HG03571 (cell line): ENCODE data around the gene ABHD2.

Experiments
- ATAC-seq: cut with Tn5 transposase; IDR thresholded peaks from one replicate; pipeline ENCODE4 v1.9.1; 2021; ENCODE audit not compliant: unreplicated experiment

The ABHD2 gene

DNA sequence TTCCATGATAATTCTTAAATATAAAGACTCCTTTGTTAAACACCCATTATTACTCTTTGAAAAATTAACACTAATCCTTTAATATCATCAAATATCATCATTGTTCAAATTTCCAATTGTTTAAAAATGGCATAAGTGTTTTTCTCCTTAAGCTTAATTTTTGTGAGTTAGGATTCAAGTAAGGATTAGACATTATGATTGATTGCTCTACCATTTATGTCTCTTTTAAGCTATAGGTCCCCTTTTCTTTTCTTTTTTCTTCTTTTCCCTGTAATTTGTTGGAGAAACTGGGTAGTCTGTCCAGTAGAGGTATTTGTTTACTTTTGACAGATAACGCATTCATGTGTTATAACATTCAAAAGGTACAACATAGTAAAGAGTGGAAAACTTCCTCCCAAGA, 9.1 kb downstream of the ABHD2 start:
- no peak for ATAC-seq

DNA sequence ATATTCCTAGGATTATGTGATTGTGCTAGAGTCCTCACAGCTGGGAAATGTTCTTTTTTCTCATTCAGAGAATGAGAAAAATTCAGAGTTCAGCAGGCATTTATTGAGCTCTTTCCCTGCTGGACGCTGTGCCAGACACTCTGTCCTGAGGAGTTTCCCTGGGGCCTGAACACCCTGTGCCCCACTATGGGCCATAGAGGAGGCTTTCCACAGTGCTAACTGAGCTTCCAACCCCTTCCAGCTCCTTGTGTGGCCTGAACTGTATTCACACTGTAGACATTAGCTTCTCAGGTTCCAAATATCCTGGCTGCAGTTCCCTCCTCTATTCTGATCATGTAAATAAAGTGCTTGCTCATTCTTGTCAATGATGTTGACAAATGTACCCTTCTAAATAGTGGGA, 10.0 kb downstream of the ABHD2 start:
- ATAC-seq = no peak

DNA sequence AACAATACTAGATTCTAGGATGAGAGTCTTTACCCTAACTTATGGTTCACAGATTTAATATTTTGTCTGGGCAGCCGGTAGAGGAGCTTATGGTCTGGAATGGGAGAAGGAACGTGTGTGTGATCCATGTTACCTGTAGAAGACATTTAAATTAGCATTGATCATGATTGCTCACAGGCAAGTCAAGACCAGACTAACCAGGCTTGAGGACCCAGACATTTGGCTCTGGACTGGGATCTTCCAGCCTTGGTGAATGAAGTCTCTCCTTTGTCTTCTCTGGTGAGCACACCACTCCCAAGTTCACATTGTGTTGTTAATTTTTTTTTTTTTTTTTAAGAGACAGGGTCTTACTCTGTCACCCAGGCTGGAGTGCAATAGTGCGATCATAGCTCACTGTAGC, 11.7 kb downstream of the ABHD2 start:
- ATAC-seq = no peak

DNA sequence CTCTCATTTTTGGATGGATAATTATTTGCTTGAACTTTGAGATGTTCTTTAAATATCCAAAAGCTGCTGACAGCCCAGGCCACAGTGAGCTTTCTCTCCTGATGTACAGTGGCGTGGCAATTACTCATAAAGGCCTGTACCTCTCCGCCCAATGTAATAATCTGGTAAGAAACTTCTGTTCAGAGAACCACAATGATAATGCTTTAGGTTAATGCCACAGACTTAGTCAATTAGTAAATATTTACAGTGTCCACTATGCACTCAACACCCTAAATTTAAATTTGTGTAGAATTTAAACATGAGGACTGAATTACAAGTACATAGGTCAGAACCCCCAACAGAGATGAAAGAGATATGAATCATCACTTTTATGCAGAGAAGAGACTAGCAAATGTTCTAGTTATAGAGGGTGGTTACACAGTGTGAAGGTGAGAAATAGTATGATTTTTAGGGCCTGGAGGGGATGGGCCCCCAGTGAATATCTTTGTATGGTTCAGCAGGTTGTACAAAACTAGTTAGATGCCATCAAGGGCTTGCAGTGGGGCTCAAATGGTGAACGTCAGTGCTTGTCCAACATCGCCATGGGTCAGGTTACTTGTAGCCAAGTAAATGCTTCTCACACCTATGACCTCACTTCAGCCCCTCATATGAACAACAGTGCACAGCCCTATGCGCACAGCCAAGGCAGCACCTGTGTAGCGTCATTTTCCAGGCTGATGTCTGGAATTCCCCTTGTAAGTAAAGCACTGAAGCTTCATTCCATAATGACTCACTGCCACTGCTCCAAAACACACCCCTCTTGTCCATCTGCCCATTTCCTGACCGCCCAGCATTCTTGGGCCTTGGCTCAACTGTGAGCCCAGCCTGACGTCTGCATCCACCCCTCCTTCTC, 13.3 kb downstream of the ABHD2 start:
- no peak for ATAC-seq

DNA sequence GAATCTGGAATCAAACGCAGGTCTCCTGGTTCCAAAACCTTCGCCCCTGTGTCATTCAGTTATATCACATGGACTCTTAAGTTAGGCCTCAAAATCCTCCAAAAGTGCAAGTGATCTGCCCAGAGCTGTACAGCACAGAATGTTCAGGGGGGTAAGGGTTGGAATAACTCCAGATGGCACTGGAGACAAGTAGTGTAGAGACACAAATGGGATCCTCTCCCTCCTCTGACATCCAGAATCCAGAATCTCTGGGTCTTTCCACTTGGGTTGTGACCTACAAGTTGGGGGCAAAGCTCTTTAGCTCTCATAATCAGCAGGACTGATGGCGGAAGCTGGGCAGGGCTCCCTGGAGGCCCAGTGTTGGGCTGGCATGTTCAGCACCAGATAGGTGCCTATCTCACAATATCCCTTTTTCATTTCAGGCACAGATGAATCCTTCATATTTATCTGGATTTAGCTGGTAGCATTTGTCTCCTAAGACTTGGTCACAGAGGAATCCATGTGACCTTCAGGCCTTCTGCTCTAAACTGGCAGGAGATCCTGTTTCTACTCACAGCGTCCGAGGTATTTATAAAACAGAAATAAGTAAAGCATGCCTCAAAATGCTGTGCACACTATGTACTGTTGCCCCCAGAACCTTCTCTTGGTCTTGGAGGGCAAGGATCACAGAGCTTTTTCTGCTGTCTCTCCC, 15.4 kb downstream of the ABHD2 start:
- no peak for ATAC-seq

DNA sequence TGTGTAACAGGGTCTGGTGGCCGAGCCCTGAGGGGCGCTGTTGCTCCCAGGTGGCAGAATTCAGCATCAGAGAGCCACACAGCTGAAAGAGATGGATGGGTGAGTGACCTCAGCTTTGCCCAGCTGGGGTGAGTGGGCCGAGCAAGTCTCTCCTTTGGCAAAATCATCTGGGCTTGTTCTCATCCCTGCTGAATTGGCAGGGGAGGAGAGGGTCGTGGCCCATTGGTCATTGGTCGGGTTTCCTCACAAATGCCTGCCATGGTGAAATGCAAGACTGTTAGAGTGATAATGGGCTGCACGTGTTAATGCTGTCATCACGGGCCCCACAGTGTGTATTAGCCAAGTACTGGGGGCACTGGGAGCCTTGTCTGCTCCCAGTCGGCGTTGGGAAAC, 15.9 kb downstream of the ABHD2 start:
- no peak for ATAC-seq

DNA sequence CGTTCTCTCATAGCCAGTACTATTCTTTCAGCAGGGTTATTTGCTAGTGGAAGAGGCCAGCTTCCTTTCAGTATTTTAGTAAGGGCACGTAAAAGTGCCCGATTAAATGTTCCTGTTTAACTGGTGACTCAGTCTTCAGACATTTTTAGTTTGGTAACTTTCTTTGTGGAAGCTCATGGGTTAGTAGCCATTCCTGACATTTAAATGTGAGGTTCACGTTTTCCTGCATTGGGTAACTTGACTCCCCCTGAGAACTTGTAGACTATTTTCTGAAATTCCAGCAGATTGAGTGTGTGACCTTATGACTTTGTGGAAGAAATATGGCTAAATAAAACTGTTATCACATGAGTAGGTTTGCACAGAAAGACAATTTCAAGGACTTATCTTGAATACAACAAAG, 16.9 kb downstream of the ABHD2 start:
- no peak for ATAC-seq

DNA sequence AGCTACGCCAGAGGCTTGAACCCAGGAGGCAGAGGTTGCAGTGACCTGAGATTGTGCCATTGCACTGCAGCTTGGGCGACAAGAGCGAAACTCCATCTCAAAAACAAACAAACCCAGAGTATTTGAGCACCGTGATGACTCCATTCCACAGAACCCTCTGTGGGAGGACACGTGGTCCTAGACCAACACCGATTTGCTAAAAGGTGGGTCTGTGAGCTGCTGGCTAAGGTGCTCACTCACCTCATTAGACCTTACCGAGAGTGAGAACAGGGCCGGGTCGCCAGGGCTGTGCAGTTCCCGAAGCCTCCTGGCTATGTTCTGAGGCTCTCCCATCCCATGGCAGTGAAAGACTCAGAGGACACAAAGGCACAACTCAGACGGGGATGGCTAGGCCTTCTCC, 17.9 kb downstream of the ABHD2 start:
- ATAC-seq = no peak

DNA sequence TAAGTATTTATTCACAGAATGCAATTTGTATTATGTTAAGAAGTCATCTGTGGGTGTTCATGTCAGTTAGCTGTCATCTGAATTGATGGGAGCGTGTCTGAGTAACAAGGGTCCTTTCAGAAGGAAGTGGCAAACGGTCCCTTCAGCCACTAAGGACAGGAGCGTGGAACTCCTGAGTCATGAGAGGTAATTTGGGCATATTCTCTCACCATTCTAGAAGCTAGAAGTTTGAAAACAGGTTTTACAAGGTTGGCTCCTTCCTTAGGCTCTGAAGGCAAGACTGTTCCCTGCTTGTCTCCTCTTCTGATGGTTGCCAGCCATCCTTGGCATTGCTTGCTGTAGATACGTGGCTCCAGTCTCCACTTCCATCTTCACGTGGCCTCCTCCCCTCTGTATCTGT, 19.7 kb downstream of the ABHD2 start:
- ATAC-seq = no peak

DNA sequence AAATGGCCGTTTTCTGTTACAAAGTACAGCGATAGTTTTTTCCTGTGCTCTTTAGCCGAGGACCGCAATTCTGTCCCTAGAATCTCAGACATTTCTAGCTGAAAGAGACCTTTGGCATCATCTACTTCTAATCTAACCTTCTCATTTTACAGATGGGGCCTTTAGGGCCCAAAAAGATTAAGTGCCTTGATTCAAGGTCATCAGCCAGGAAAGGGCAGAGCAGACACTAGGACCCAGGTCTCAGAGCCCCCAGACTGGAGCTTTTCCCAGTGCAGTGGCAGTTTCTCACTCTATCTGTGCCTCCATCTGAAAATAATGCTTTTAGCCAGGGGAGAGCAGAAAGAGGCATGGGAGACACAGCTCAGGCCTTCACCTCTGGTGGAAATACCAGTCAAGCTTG, 20.6 kb downstream of the ABHD2 start:
- no peak for ATAC-seq

DNA sequence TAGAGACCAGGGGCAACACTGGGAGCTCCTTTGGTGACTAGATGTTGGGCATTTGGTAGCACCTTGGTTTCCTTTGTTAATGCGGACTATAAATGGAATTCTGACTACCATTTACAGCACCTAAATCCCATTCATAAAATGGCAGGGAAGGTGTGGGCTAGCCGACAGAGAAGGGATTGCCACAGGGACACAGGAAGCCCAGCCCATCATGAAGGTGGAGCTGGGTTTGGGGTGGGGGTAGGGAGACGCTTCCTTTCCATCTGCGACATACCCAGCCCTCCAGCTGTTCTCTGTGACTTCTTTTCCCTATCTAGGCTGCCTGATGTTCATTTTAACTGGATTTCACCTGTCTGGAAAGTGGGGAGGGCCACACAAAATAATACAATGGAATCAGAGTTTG, 21.0 kb downstream of the ABHD2 start:
- ATAC-seq = no peak

DNA sequence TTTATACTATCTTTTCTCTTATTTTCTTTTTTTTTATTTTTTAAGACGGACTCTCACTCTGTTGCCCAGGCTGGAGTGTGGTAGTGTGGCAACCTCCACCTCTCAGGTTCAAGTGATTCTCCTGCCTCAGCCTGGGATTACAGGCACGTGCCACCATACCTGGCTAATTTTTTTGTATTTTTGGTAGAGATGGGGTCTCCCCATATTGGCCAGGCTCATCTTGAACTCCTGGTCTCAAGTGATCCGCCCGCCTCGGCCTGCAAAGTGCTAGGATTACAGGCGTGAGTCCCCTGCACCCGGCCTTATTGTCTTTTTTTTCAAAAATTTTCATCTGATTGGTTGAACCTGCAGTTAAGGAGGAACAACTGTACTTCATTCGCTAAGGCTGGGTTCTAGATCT, 21.8 kb downstream of the ABHD2 start:
- ATAC-seq = no peak

DNA sequence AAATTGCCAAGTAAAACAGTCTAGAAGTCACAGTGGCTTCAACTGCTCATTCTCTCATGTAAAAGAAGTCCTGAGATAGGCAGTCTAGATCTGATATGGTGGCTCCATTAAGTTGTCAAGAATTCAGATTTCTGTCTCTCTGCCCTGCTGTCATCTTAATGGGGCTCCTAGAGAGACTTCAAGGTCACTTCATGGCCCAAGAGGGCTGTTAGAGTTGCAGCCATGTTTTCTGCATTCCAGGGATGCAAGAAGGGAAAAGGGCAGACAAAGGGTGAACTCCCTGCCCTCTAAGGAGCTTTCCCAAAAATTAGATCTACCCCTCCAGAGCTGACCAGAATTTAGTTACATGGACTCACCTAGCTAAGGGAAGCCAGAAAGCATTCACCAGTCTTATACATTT, 23.1 kb downstream of the ABHD2 start:
- no peak for ATAC-seq

DNA sequence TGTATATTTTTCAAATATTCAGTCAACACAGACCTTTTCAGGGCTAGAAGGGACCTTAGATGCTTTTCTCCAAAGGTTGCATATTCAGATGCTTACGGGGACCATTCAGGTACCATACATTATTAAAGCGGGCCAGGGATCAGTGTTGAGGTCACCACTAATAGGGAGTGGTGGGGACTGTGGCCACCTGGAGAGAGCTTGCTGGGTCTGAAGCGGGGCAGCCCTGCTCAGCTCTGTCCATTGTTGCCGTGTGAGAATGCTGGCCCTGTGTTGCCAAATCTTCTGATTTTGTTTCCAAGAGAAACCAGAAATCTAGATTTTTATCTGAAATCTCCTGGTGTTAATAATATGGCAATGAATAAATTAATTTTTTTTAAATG, 23.7 kb downstream of the ABHD2 start:
- ATAC-seq = no peak

DNA sequence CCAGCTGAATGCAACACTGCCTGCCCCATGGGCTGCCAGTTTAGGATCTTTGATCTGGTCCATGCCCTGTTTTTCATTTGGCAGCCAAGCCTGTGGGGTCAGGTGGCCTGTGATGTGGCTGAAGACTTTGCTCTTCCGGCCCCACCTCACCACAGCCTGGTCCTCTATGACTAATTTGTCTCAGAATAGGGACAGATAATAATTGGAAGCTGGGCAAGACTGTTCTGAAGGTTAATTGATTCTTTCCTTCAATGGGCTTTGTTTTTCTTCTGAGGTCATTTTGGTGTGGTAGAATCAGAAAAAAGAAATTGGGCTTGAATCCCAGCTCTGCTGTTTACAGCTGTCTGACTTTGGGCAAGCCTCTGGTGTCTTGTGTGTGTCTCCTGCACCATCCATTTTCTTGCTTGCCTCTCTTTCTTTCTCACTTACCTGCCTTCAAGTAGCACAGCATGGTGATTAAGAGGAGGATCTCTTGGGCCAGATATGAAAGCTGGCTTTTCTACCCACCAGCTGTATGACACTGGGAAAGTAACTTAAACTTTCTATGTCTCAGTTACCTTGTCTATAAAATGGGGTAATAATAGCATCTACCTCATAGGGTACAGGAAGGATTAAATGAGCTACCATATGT, 24.2 kb downstream of the ABHD2 start:
- peak; percentile 87 for ATAC-seq

DNA sequence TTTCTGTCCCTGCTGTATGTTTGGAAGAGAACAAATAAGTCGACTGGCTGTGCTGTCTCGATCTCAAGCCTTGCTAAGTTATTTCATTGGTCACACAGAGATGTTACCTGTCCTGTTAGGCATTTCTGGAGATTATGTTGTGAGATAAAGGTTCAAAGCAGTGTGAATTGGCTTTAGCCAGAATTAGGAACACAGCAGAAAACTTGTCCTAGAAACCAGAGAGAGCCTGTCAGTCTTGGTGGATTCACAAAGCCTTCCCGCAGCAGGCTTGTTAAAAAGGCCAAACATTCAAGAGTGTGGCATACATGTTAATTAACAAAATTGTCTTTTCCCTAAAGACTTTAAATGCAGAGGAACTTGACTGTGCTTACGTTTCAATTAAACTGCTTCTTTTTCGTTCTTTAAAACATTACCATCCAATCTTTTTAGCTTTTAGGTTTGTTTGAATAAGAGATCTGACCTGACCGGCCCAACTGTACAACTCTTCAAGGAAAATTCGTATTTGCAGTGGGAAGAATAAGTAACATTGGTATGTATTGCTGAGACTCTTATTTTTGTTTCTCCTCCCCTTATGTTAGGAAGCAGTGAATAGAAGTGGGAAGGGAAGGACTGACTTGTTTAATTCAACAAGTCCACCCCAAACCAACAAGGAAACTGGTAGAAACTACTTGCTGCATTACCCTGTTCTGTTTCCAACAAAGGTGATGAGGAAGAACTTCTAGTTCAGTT, 25.2 kb downstream of the ABHD2 start:
- no peak for ATAC-seq

DNA sequence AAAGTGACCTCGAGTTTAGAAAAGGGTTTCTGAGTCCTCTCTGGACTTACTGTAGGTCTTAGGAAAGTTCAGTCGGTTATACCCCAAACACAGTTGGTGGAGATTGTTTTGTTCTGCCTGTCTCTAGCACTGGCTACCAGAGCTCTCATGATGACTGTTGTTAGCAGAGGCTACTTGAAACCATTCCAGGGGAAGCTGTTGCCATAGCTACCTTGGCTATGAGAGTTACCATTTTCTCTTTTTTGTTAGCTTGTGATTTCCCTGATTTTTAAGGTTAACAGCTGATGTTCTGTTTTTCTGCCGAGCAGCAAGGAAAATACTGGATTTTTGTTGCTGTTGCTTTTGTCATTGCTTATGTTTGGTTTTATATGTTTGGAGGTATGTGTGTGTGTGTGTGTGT, 26.7 kb downstream of the ABHD2 start:
- ATAC-seq = no peak

DNA sequence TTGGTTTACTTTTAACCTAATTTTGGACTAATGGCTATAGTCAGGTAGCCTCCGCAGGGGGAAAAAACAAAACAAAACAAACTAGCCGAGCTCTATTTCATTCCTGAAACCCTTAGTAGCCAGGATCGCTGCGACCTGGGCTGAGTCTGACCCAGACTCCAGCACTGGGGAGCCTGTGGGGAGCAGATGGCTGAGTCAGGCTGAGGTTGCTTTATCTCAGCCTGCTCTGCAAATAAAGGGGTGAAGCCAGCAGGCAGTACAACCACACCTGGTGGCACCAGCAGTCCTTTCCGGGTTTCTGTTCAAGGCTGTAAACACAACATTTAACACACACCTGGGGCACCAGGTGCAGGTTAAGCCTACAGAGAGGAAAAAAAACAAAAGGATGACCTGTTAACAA, 27.3 kb downstream of the ABHD2 start:
- ATAC-seq = no peak

DNA sequence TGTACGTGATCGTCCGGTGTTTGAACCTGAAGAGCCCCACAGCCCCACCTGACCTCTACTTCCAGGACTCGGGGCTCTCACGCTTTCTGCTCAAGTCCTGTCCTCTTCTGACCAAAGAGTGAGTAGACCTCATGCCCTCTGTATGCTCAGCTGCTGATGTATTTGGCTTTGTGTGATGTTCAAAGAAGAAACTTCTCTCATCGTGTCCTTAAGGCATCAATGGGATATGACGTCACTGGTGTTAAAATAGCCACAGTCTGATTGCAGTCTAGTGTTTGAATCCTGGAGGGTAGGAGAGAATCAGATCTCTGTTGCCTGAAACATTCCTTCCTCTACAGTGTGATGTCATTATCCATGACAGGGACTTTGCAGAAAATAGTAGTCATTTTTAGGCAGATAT, 28.1 kb downstream of the ABHD2 start:
- ATAC-seq = no peak

DNA sequence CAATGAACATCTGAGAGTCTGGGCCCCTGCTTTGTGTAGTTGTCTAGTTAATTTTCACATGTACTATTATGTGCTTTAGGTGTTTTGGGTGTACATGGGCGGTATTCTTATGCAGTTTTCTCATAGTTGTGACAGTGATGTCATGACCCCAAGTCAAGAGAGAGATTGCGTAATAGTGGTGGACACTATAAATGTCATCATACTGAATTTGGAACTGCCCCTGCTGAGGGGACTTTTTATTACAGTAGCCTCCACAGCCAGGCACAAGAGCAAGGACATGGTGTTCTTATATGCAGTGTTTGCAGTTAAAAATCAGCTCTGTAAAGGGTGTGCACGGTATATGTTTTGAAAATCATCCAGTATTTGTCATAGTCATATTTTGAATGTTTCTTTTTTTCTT, 29.5 kb downstream of the ABHD2 start:
- no peak for ATAC-seq

DNA sequence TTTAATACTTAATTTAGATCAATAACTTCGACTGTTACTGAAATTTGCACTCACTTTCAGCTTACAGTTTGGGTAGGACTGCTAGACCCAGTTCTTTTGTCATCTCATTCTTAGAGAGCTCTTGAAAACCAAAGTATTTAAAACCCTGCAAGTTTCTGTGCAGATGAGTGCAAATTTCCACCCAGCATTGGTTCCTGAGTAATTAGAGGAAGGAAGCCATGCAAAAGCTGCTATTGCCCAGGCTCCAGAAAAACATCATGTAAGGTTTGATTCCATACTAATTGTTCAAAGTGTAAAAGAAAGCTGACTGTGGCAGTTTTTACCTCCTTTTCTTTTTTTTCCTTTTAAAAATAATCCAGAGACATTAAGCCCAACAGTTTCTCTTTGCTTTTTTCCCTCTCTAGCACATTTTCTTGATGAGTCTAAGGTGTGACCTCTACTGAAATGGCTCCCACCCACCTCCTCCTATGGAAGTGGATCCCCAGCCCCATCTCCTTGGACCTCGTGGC, 30.3 kb downstream of the ABHD2 start:
- no peak for ATAC-seq
